SHP77 treated with DMSO at 0.1 percent for 48 hours (cell line): ENCODE data around the gene SCN11A.

ENCODE experiments used
- DNase-seq: peaks from one replicate; lab custom pipeline; 2025; lab: John Stamatoyannopoulos, UW

The SCN11A gene

GRCh38 chr3:39051649-39052561 is at the start of gene SCN11A, which contains the start of gene WDR48:
SCN11A (minus strand) TSS chr3:39051944; CDS start chr3:38950362, 101,582 bp downstream.
WDR48 (plus strand) TSS chr3:39052016; CDS start chr3:39052026, 10 bp downstream.
- peak; percentile 70 for DNase-seq

- DNase-seq: no peak
Observed at GRCh38 chr3:39101022-39101689, 49.4 kb upstream of the SCN11A start.

- DNase-seq: no peak
Observed at GRCh38 chr3:39100500-39100886, 48.7 kb upstream of the SCN11A start.

GRCh38 chr3:39099738-39100499 is 48.2 kb upstream of the SCN11A start:
- no peak for DNase-seq

- no peak for DNase-seq
Observed at GRCh38 chr3:39099242-39099641, 47.5 kb upstream of the SCN11A start.

- no peak for DNase-seq
Observed at GRCh38 chr3:39098473-39099000, 46.8 kb upstream of the SCN11A start.

GRCh38 chr3:39097716-39098472 is 46.1 kb upstream of the SCN11A start:
- no peak for DNase-seq

- DNase-seq: no peak
Observed at GRCh38 chr3:39096775-39097174, 45.0 kb upstream of the SCN11A start.

GRCh38 chr3:39095778-39096177 is 44.0 kb upstream of the SCN11A start:
- no peak for DNase-seq

- DNase-seq: no peak
Observed at GRCh38 chr3:39094851-39095677, 43.3 kb upstream of the SCN11A start.

- no peak for DNase-seq
Observed at GRCh38 chr3:39090922-39091321, 39.2 kb upstream of the SCN11A start.

GRCh38 chr3:39088889-39089288 is 37.1 kb upstream of the SCN11A start:
- DNase-seq: no peak

GRCh38 chr3:39088456-39088855 is 36.7 kb upstream of the SCN11A start:
- no peak for DNase-seq

- DNase-seq: no peak
Observed at GRCh38 chr3:39086144-39086543, 34.4 kb upstream of the SCN11A start.

- no peak for DNase-seq
Observed at GRCh38 chr3:39082666-39083313, 31.0 kb upstream of the SCN11A start.

- no peak for DNase-seq
Observed at GRCh38 chr3:39080026-39080425, 28.3 kb upstream of the SCN11A start.

- DNase-seq: no peak
Observed at GRCh38 chr3:39079530-39079929, 27.8 kb upstream of the SCN11A start.

- DNase-seq: no peak
Observed at GRCh38 chr3:39075910-39076309, 24.2 kb upstream of the SCN11A start.

- DNase-seq: no peak
Observed at GRCh38 chr3:39068556-39068955, 16.8 kb upstream of the SCN11A start.

- DNase-seq: no peak
Observed at GRCh38 chr3:39067286-39067685, 15.5 kb upstream of the SCN11A start.
